Measurements from ENCODE around the gene DYNC1H1. TPM values are rescaled to one million over a fixed set of nuclear protein-coding genes. Genes with fewer than 3 reads are reported as not detected.

DYNC1H1 gene
- total RNA-seq, 2 donors from 2014 or later: 345 to 359 TPM

- Histone ChIP-seq H3K36me3 (no peaks in the 10 kb centered on the region), H3K4me3 (no peak overlapping the region), H3K9ac (ENCODE audit: low read depth in 2 of 2, low read length in 2 of 2) (no peak overlapping the region), H3K9me3 (no peaks in the 10 kb centered on the region), H3K4me1 (no peaks in the 10 kb centered on the region), H3K27ac (no peak overlapping the region), H3K27me3 (no peaks in the 10 kb centered on the region)
- intact Hi-C loops (cut with DNase I): no loop called here
- DNase-seq: no peak
- TF ChIP-seq CTCF (IDR thresholded peaks at IDR 0.05): no peak
Measured at GRCh38 chr14:101926620-101927019, 37.8 kb upstream of the DYNC1H1 start.

DNA sequence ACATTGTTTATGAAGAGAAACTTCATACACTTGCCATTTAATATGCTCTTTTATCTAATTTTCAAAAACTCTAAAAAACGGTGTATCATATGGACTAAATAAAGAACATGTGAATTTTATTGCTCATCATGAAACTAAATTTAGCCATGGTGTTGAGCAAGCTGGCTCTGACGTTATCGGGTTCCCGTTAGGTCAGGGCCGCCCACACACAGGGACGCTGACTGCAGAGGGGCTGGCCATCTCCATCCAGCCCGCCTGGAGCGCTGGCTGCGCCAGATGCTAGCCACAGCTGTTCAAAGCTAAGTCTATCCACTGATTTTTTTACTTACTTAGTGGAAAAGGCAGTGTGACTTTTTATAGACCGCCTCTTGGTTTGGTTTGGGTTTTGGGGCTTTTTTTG lies 36.5 kb upstream of the DYNC1H1 start:
- Histone ChIP-seq H3K27me3 (no peaks in the 10 kb centered on the region), H3K9ac (ENCODE audit: low read depth in 2 of 2, low read length in 2 of 2) (no peak overlapping the region), H3K27ac (peak overlapping the region; percentile 19), H3K36me3 (no peaks in the 10 kb centered on the region), H3K9me3 (no peaks in the 10 kb centered on the region), H3K4me3 (no peak overlapping the region), H3K4me1 (no peaks in the 10 kb centered on the region)
- no peak for TF ChIP-seq CTCF (IDR thresholded peaks at IDR 0.05)
- peak; percentile 61 for DNase-seq
- intact Hi-C loops (cut with DNase I): no loop called here

GRCh38 chr14:101928415-101928841 lies 35.9 kb upstream of the DYNC1H1 start:
- no peaks in the 10 kb centered on the region for H3K4me1 ChIP-seq
- H3K36me3 ChIP-seq: no peaks in the 10 kb centered on the region
- H3K4me3 ChIP-seq: no peak overlapping the region
- peak overlapping the region; percentile 19 for H3K27ac ChIP-seq
- no peak for TF ChIP-seq CTCF (IDR thresholded peaks at IDR 0.05)
- no peak overlapping the region for H3K9ac ChIP-seq (ENCODE audit: low read depth in 2 of 2, low read length in 2 of 2)
- intact Hi-C loops (cut with DNase I): no loop called here
- no peaks in the 10 kb centered on the region for H3K27me3 ChIP-seq
- DNase-seq: no peak
- no peaks in the 10 kb centered on the region for H3K9me3 ChIP-seq

GRCh38 chr14:101929096-101929495 lies 35.3 kb upstream of the DYNC1H1 start:
- Histone ChIP-seq H3K9me3 (no peaks in the 10 kb centered on the region), H3K36me3 (no peaks in the 10 kb centered on the region), H3K4me1 (no peaks in the 10 kb centered on the region), H3K27me3 (no peaks in the 10 kb centered on the region), H3K4me3 (no peak overlapping the region), H3K9ac (ENCODE audit: low read depth in 2 of 2, low read length in 2 of 2) (no peak overlapping the region), H3K27ac (no peak overlapping the region)
- no peak for DNase-seq
- intact Hi-C loops (cut with DNase I): no loop called here
- no peak for TF ChIP-seq CTCF (IDR thresholded peaks at IDR 0.05)

- Histone ChIP-seq H3K36me3 (no peaks in the 10 kb centered on the region), H3K4me1 (no peaks in the 10 kb centered on the region), H3K27me3 (no peaks in the 10 kb centered on the region), H3K9ac (ENCODE audit: low read depth in 2 of 2, low read length in 2 of 2) (no peak overlapping the region), H3K27ac (no peak overlapping the region), H3K4me3 (no peak overlapping the region), H3K9me3 (no peaks in the 10 kb centered on the region)
- no peak for DNase-seq
- intact Hi-C loops (cut with DNase I): no loop called here
- no peak for TF ChIP-seq CTCF (IDR thresholded peaks at IDR 0.05)
Measured at GRCh38 chr14:101929946-101930345, 34.4 kb upstream of the DYNC1H1 start.

- Histone ChIP-seq H3K27me3 (no peaks in the 10 kb centered on the region), H3K4me1 (no peaks in the 10 kb centered on the region), H3K27ac (no peak overlapping the region), H3K9ac (ENCODE audit: low read depth in 2 of 2, low read length in 2 of 2) (no peak overlapping the region), H3K4me3 (no peak overlapping the region), H3K36me3 (no peaks in the 10 kb centered on the region), H3K9me3 (no peaks in the 10 kb centered on the region)
- DNase-seq: no peak
- no peak for TF ChIP-seq CTCF (IDR thresholded peaks at IDR 0.05)
- intact Hi-C loops (cut with DNase I): no loop called here
Measured at GRCh38 chr14:101932673-101933072, 31.7 kb upstream of the DYNC1H1 start.
